Measurements from ENCODE around the gene MAP7D3. TPM values are rescaled to one million over a fixed set of nuclear protein-coding genes. Genes with fewer than 3 reads are reported as not detected.

The MAP7D3 gene
- total and polyA plus RNA-seq, 2 of the 4 experiments (the other 2 are of a cell fraction) = 10.0 to 23.8 TPM

DNA sequence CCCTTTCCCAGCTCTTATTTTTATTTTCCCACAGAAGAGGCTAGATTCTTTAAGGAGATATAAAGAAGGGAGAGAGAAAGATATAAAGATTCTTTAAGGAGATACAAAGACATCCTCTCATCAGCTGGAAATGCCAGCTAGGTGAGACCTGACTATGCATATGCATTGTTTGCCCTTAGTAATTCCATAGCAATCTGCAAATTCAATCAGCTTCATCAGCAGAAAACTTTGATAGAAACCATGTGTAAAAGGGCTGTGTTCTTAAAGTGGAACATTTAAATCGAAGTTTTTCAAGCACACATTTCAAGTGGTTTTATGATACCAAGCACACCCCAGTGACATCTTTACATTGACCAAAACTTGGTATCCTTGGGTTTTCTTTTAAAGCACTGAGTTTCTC lies 79.8 kb downstream of the MAP7D3 start:
- Histone ChIP-seq H3K4me1 (ENCODE audit: control insufficient read depth, insufficient read depth, low read length) (peaks cover 18% of the 10 kb centered on the region), H3K9ac (ENCODE audit: low read depth, low read length) (no peak overlapping the region), H2AK5ac (ENCODE audit: low read depth, low read length) (no peak overlapping the region), H3K27me3 (ENCODE audit: control insufficient read depth, insufficient read depth, low read length) (no peaks in the 10 kb centered on the region), H3K18ac (ENCODE audit: low read depth, low read length) (peak overlapping the region; percentile 82; the same call in 1 of the 2 replicates), H2BK120ac (ENCODE audit: low read depth, low read length) (peak overlapping the region; percentile 42; the same call in 1 of the 2 replicates), H4K91ac (ENCODE audit: insufficient read depth, low read depth, low read length) (no peak overlapping the region), H4K20me1 (ENCODE audit: insufficient read depth, low read length) (peaks cover 5% of the 10 kb centered on the region), H2AFZ (replicated peaks; ENCODE audit: low read length, poor library complexity) (no peak overlapping the region), H3K4ac (ENCODE audit: low read depth, low read length) (0 out of 2 replicates have a peak overlapping the region, but pooled peaks have one; percentile 89), H3K9me1 (ENCODE audit: insufficient read depth, low read length) (peaks cover 8% of the 10 kb centered on the region), H3K4me2 (ENCODE audit: low read depth, low read length) (no peak overlapping the region), H3K36me3 (ENCODE audit: control insufficient read depth, insufficient read depth, low read length) (no peaks in the 10 kb centered on the region; the same call in 1 of the 2 replicates), H3K27ac (ENCODE audit: insufficient read depth, low read length) (peak overlapping the region; percentile 100; the same call in 1 of the 2 replicates), H3K14ac (replicated peaks; ENCODE audit: low read depth, low read length) (no peak overlapping the region), H3K4me3 (ENCODE audit: insufficient read depth, low read depth, low read length) (no peak overlapping the region), H3K79me1 (ENCODE audit: low read depth in 1 of 2, low read length in 2 of 2) (peaks cover 3 to 17% of the 10 kb centered on the region in 2 experiments; a peak in 2 of 4 replicates), H3K56ac (ENCODE audit: extremely low read depth, insufficient read depth, low read length) (no peak overlapping the region; the same call in 1 of the 2 replicates), H3K23ac (ENCODE audit: low read depth, low read length) (no peak overlapping the region), H2BK15ac (ENCODE audit: low read depth, low read length) (0 out of 3 replicates have a peak overlapping the region, but pooled peaks have one; percentile 34), H2AK9ac (replicated peaks; ENCODE audit: low read depth, low read length, poor library complexity) (no peak overlapping the region), H4K8ac (ENCODE audit: low read depth in 2 of 2, low read length in 2 of 2) (peak overlapping the region in 1 of 2 experiments; percentile 35; a peak in 2 of 4 replicates), H4K5ac (ENCODE audit: low read depth, low read length) (no peak overlapping the region), H3K9me3 (ENCODE audit: control insufficient read depth, insufficient read depth, low read length) (no peaks in the 10 kb centered on the region), H2BK5ac (ENCODE audit: low read depth, low read length, poor library complexity, severe bottlenecking) (no peak overlapping the region), H2BK20ac (ENCODE audit: low read depth, low read length) (no peak overlapping the region; the same call in 1 of the 2 replicates)
- ChIA-PET POLR2A (ENCODE audit: unreplicated experiment) (no interaction called here), CTCF (interaction anchor here (1.7 kb wide), 1 partner anchor 143 kb away, joined by 4 read pairs; no protein-coding TSS in a partner anchor)
- TF ChIP-seq MXI1 (IDR thresholded peaks at IDR 0.05; ENCODE audit: borderline replicate concordance, low read depth, low read length) (no peak), CHD1 (IDR thresholded peaks at IDR 0.05; ENCODE audit: low read depth, low read length) (no peak), POLR2A (IDR thresholded peaks at IDR 0.05; ENCODE audit: low read depth, low read length) (no peak), MAZ (IDR thresholded peaks at IDR 0.05; ENCODE audit: borderline replicate concordance, low read depth, low read length) (no peak), NFE2L2 (IDR thresholded peaks at IDR 0.05; ENCODE audit: low read depth, low read length) (no peak), SMC3 (IDR thresholded peaks at IDR 0.05; ENCODE audit: low read depth, low read length) (no peak), RFX5 (IDR thresholded peaks at IDR 0.05; ENCODE audit: low read depth, low read length) (no peak), MAFK (IDR thresholded peaks at IDR 0.05; ENCODE audit: low read depth, low read length) (no peak; the same call in 1 of the 2 replicates)
- TF ChIP-seq, protein P1, sequence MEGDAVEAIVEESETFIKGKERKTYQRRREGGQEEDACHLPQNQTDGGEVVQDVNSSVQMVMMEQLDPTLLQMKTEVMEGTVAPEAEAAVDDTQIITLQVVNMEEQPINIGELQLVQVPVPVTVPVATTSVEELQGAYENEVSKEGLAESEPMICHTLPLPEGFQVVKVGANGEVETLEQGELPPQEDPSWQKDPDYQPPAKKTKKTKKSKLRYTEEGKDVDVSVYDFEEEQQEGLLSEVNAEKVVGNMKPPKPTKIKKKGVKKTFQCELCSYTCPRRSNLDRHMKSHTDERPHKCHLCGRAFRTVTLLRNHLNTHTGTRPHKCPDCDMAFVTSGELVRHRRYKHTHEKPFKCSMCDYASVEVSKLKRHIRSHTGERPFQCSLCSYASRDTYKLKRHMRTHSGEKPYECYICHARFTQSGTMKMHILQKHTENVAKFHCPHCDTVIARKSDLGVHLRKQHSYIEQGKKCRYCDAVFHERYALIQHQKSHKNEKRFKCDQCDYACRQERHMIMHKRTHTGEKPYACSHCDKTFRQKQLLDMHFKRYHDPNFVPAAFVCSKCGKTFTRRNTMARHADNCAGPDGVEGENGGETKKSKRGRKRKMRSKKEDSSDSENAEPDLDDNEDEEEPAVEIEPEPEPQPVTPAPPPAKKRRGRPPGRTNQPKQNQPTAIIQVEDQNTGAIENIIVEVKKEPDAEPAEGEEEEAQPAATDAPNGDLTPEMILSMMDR (conservative IDR thresholded peaks at IDR 0.05; ENCODE audit: low read depth, low read length) = no peak
- TF ChIP-seq, protein P2, sequence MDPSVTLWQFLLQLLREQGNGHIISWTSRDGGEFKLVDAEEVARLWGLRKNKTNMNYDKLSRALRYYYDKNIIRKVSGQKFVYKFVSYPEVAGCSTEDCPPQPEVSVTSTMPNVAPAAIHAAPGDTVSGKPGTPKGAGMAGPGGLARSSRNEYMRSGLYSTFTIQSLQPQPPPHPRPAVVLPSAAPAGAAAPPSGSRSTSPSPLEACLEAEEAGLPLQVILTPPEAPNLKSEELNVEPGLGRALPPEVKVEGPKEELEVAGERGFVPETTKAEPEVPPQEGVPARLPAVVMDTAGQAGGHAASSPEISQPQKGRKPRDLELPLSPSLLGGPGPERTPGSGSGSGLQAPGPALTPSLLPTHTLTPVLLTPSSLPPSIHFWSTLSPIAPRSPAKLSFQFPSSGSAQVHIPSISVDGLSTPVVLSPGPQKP (IDR thresholded peaks at IDR 0.05; ENCODE audit: borderline replicate concordance, low read depth, low read length) = no peak
- TF ChIP-seq, protein P3, sequence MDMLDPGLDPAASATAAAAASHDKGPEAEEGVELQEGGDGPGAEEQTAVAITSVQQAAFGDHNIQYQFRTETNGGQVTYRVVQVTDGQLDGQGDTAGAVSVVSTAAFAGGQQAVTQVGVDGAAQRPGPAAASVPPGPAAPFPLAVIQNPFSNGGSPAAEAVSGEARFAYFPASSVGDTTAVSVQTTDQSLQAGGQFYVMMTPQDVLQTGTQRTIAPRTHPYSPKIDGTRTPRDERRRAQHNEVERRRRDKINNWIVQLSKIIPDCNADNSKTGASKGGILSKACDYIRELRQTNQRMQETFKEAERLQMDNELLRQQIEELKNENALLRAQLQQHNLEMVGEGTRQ (IDR thresholded peaks at IDR 0.05; ENCODE audit: low read depth, low read length) = no peak
- DNase-seq (no peak), ATAC-seq (ENCODE audit: low read depth) (no peak)
- intact Hi-C loops (cut with micrococcal nuclease) = loop anchor here (5.0 kb wide), 1 partner anchor 326 kb away; the partner anchor contains the start of gene HTATSF1
- dilution Hi-C loops (cut with HindIII; ENCODE audit: low sequenced_read_pairs, unreplicated experiment) = no loop called here
- in situ Hi-C loops (cut with MboI; ENCODE audit: low sequenced_read_pairs) = no loop called here
- WGBS, 2 experiments (ENCODE audit: extremely low coverage in 2 of 2, insufficient read length in 1 of 2) = no CpG with 5 or more reads among the region's 1 CpG
- no TSS peak for BruUV-seq (replicated peaks)
